ENCODE results near the gene DLGAP3.

- TF ChIP-seq, protein P1, sequence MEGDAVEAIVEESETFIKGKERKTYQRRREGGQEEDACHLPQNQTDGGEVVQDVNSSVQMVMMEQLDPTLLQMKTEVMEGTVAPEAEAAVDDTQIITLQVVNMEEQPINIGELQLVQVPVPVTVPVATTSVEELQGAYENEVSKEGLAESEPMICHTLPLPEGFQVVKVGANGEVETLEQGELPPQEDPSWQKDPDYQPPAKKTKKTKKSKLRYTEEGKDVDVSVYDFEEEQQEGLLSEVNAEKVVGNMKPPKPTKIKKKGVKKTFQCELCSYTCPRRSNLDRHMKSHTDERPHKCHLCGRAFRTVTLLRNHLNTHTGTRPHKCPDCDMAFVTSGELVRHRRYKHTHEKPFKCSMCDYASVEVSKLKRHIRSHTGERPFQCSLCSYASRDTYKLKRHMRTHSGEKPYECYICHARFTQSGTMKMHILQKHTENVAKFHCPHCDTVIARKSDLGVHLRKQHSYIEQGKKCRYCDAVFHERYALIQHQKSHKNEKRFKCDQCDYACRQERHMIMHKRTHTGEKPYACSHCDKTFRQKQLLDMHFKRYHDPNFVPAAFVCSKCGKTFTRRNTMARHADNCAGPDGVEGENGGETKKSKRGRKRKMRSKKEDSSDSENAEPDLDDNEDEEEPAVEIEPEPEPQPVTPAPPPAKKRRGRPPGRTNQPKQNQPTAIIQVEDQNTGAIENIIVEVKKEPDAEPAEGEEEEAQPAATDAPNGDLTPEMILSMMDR (IDR thresholded peaks at IDR 0.05 in 4 of 5, conservative IDR thresholded peaks at IDR 0.05 in 1 of 5) = no peak
- TF ChIP-seq POLR2A (IDR thresholded peaks at IDR 0.05) = no peak
Measured at GRCh38 chr1:34843392-34844251, 85.8 kb downstream of the DLGAP3 start.
